ENCODE results near the gene MAP2. TPM values are rescaled to one million over a fixed set of nuclear protein-coding genes. Genes with fewer than 3 reads are reported as not detected.

The MAP2 gene
- total RNA-seq, 2 experiments from 2014 or later, result 0.10 TPM; not detected in 1

- no peak overlapping the region for H2AFZ ChIP-seq (ENCODE audit: low read length)
- intact Hi-C loops (cut with micrococcal nuclease; ENCODE audit: unreplicated experiment), result loop anchor here (5.0 to 10.0 kb wide), 3 partner anchors 144 to 1184 kb away; no protein-coding TSS in a partner anchor
- no peak overlapping the region for H3K4me2 ChIP-seq (ENCODE audit: low read length)
- ChIA-PET POLR2A (interaction anchor here (0.7 to 1.6 kb wide), 2 partner anchors 9 to 1183 kb away, joined by 3 read pairs; no protein-coding TSS in a partner anchor), CTCF (ENCODE audit: unreplicated experiment) (no interaction called here)
- no peaks in the 10 kb centered on the region for H3K36me3 ChIP-seq (ENCODE audit: insufficient read depth, low read length)
- no peaks in the 10 kb centered on the region for H4K20me1 ChIP-seq (ENCODE audit: insufficient read depth, low read length)
- TF ChIP-seq CTCF (conservative IDR thresholded peaks at IDR 0.05; ENCODE audit: low read length) (no peak), EZH2phosphoT487 (IDR thresholded peaks at IDR 0.05; ENCODE audit: borderline replicate concordance, low read depth, low read length) (no peak)
- BruUV-seq (replicated peaks), result no TSS peak
- no peak overlapping the region for H3K4me3 ChIP-seq (ENCODE audit: low read depth, low read length, poor library complexity, severe bottlenecking)
- no peak overlapping the region for H3K27ac ChIP-seq (ENCODE audit: low read depth, low read length, poor library complexity, severe bottlenecking)
- H3K4me1 ChIP-seq (ENCODE audit: insufficient read depth, low read length, poor library complexity, severe bottlenecking), result no peaks in the 10 kb centered on the region
- no peak for DNase-seq (ENCODE audit: low spot score)
- no peaks in the 10 kb centered on the region for H3K79me2 ChIP-seq (ENCODE audit: insufficient read depth, low read depth, low read length)
- H3K9me3 ChIP-seq (ENCODE audit: low read length), result no peaks in the 10 kb centered on the region
- H3K9me2 ChIP-seq (ENCODE audit: insufficient read depth, low read length), result no peaks in the 10 kb centered on the region
Measured at GRCh38 chr2:209578394-209579001, 154.7 kb downstream of the MAP2 start.

- H3K4me2 ChIP-seq (ENCODE audit: low read length), result peak overlapping the region; percentile 39; the same call in 1 of the 2 replicates
Measured at GRCh38 chr2:209579230-209579749, 155.4 kb downstream of the MAP2 start.

More at GRCh38 chr2:209579230-209579749, 155.4 kb downstream of the MAP2 start:
- POLR2A ChIA-PET, result interaction anchor here (0.5 to 1.6 kb wide), 5 partner anchors 15 to 1257 kb away, joined by 3 to 6 read pairs (median 3); no protein-coding TSS in a partner anchor
- H3K9me3 ChIP-seq (ENCODE audit: low read length), result no peaks in the 10 kb centered on the region
- no peaks in the 10 kb centered on the region for H4K20me1 ChIP-seq (ENCODE audit: insufficient read depth, low read length)
- H3K4me3 ChIP-seq (ENCODE audit: low read depth, low read length, poor library complexity, severe bottlenecking), result no peak overlapping the region
- CTCF ChIA-PET (ENCODE audit: unreplicated experiment), result no interaction called here
- peak overlapping the region; percentile 31; the same call in 1 of the 2 replicates for H2AFZ ChIP-seq (ENCODE audit: low read length)
- TF ChIP-seq EZH2phosphoT487 (IDR thresholded peaks at IDR 0.05; ENCODE audit: borderline replicate concordance, low read depth, low read length), result no peak
- no peak for TF ChIP-seq CTCF (conservative IDR thresholded peaks at IDR 0.05; ENCODE audit: low read length)
- H3K4me1 ChIP-seq (ENCODE audit: insufficient read depth, low read length, poor library complexity, severe bottlenecking), result no peaks in the 10 kb centered on the region
- H3K9me2 ChIP-seq (ENCODE audit: insufficient read depth, low read length), result no peaks in the 10 kb centered on the region
- intact Hi-C loops (cut with micrococcal nuclease; ENCODE audit: unreplicated experiment), result loop anchor here (5.0 to 10.0 kb wide), 3 partner anchors 144 to 1184 kb away; no protein-coding TSS in a partner anchor
- BruUV-seq (replicated peaks), result no TSS peak
- no peaks in the 10 kb centered on the region for H3K79me2 ChIP-seq (ENCODE audit: insufficient read depth, low read depth, low read length)
- DNase-seq (ENCODE audit: low spot score), result no peak
- no peaks in the 10 kb centered on the region for H3K36me3 ChIP-seq (ENCODE audit: insufficient read depth, low read length)
- H3K27ac ChIP-seq (ENCODE audit: low read depth, low read length, poor library complexity, severe bottlenecking), result no peak overlapping the region

Measured in OCI-LY7 (cell line).